Occipital lobe (tissue), 2 donors: ENCODE results near the gene PPP1R9A. TPM values are rescaled to one million over a fixed set of nuclear protein-coding genes. Genes with fewer than 3 reads are reported as not detected.

Experiments used
- DNase-seq: peaks from one replicate; lab custom pipeline; 2025; lab: John Stamatoyannopoulos, UW
- total RNA-seq: library from RNA; depleted of rRNA; stranded (reverse); fragments of >200 nt; gene quantifications from one replicate; pipeline ENCODE4 v1.2.3, GENCODE V29; 2014

The PPP1R9A gene
- total RNA-seq, 1 donor from 2014 or later: 115 TPM

DNA sequence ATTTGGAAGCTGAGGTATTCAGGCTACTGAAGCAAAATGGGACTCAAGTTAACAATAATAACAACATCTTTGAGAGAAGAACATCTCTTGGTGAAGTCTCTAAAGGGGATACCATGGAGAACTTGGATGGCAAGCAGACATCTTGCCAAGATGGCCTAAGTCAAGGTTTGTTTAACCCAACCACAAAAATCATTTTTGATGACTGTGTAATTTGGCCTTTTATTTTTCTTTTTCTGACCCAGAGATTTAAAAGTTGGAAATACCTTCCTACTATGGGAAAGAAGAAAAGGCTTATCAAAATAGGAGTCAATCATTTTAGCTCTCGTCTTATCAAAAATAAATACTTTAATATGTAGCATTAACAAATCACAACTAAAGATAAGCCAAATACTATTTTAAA is 344.6 kb downstream of the PPP1R9A start:
- DNase-seq: no peak

DNA sequence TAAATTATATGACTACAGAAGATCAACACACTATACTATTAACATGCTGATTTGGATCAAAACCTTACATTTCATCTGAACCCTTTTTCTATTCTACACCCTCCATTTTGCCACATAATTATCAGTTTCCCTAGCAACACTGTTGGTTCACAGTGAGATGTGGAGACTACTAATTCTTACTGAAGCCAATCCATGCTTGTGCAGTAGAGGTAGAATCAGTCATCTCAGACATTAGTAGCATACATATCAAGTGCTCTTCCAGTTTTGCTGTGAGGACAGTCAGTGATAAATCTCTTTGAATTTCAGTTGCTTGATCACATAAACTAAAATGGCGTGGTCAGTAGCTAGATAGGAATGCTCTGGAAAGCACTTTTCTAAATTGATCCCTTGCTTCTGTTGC is 346.6 kb downstream of the PPP1R9A start:
- no peak for DNase-seq

DNA sequence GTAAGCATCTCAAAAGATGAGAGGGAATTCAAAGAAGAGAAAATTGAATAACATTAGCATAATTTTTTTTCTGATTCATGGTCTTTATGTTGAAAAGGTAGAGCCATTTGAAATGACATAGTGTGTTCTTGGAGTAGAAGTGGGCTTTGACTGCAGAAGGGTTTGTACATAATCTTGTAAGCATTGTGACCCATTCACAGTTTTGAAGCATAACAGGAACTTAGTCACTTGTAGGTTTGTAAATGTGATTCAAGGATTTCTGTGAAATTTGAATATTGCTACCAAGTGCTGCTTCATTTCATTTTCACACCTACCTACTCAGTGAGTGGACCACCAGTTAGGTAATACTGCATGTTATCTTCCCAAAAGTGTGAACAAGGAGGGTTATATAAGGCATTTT is 348.3 kb downstream of the PPP1R9A start:
- no peak for DNase-seq

DNA sequence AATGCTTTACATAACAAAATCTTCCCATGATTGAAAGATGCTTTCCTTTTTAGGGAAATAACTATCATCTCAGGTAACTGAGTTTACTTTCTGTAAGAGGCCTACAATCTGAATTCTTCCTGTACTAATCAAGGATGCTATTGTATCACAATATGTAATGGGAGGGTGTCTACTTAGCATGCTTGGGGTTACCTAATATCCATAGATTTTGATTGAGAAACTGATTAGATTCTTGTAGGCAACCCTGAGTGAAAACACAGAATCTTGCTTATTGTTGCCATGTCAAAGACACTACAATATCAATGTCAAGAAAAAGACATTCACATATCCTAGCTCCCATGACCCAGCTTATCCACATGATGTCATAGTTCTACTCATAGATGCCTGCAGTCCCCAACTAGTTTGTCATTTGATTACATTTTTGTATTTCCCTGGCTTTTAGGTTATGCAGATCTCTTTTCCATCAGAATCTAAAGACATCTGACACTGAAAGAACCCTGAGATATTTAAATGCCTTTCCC is 354.6 kb downstream of the PPP1R9A start:
- DNase-seq: no peak

DNA sequence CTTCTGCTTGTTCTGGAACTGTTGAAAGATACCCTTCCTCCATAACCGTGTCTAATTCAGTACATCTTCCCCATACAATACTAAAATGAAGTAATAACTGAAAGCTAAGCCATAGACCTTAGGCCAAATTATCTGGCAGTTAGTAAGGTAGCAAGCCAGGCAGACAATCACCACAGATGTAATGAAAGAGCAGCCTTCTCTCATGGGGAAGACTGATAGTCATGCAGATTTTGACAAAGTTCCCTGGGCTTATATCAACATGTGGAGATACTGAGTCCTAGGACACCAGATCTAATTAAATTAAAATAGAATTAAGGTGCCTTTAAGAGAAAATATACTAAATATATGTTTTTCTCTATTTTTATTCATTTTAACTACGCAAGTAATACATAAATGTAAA is 355.5 kb downstream of the PPP1R9A start:
- DNase-seq: no peak

DNA sequence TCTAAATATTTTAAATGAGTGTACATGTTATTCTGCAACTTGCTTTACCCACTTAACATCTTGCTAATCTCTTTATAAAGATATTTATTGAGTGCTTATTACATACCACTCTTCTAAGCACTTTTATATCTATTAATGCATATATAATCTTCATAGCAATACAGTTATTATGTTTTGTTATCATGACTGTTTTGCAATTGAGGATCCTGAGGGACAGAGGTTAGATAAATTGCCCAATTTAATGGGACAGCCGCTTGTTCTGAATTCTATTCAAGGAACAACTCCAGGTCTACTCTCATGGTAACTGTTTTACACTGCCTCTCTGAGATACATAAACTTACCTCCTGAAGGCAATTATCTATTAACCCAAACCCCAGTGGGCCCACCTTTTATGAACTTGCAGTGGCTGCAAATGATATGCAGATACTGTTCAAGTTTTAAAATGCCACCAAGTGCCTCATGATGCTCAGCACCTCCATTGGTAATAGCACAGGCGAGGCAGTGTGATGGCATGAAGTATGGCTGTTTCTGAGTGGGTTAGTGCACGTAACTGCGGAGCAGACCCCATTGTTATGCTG is 356.5 kb downstream of the PPP1R9A start:
- DNase-seq: no peak

DNA sequence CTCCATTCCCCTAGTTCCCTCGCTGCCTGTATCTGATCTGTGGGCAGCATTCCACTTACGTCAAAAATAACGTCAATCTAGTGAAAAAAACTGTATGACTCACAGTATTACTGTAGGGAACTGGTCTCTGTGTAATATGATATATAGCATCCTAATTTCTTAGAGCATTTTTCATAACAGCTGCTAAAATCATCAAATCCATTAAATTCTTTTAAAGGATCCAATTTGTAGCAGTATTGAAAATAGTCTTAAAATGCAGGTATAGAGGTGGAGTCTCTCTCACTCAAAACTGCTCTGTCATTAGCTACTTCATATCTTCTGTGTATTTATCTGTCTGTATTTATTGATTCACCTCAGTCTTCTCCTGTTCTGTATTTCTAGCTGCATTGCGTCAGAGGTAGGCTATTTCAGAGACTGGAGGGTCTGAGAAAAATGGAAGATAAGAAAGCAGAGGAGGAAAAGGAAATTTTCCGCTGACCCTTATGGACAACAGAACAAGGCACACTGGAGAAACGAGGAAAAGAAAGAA is 357.0 kb downstream of the PPP1R9A start:
- no peak for DNase-seq

DNA sequence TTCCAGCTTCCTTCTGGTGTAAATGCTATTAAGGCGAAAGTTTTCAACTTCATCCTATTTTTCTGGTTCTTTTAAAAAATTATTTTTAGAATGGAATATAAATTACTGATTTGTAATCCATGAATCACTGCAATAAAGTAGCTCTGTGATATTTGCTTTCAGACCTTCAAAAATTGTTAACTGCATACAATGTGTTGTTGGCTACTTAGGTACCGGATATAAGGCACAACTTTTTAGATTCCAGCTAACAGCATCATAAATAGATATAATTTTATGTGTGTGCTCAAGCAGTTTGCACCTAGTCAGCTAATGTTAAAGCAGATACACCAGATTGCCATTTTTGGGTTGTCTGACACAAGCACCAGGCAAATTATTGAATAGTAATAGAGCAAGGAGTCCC is 358.2 kb downstream of the PPP1R9A start:
- DNase-seq: no peak

DNA sequence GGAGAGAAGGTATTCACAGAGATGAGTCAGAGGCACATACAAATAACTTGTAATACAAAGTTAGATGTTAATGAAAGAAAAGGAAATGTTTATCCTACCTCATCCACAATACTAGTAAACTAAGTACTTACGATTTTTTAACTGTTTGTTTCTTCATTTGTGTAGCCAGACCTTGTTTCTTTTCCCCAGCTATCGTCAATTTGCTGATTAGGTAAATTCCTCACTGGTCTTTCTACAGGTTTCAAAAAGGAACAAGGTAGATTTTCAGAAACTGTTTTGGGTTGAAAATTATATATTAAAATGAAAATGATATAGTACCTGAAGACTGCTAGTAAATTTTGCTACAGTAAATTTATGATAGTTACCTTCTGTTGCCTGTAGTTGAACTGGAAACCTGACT is 360.4 kb downstream of the PPP1R9A start:
- DNase-seq: no peak

DNA sequence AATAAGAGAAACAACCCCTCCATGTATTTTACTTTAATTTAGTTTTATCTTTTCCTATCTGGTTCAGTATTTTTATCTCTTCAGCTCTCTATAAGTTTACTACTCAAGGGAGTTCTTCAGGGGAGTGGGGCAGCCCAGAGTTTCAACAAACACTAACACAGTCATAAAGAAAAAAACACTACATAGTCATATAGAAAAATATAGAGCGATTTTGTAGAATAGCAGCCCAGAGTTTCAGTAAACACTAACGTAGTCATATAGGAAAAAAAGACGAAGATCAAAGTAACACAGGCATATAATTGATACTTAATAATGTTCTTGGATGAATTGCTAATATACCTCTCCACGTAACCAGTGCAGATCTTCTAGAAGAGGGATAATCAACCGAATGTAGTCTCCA is 362.2 kb downstream of the PPP1R9A start:
- DNase-seq: no peak

DNA sequence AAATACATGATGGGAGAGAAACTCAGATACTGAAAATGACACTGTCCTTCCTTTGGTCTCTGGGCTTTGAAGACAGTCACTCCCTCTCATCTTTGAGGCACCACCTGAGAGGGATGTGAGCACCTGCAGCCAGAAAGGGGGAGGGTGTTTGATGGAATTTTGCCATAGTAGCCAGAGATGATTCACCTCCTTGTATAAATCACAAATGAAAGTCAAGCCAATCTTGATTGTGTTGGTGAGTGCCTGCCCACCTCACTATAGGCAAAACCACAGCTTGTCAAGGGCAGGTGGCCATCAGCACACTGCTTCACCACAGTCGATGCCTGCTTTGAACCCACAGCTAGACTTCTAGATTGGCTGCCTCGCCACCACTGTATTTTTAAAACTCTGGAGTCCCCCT is 368.7 kb downstream of the PPP1R9A start:
- DNase-seq: no peak

DNA sequence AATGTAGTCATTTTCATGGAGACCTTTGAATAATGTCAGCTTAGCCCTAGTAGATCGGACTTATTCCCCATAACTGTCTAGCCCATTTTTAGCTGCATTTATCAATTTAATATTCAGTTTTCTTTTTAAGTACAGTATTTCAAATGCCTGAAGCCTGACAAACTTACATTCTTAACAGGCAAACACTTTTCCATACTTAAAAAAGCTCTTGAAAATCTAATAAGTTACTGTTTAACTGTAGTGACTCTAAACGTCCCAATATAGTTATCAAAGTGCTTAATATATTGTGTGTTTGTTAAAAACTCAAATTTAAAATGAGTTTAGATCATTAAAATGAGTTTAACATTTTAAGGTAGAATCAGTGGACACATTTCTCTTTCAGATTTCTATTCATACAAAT is 372.0 kb downstream of the PPP1R9A start:
- DNase-seq: no peak

DNA sequence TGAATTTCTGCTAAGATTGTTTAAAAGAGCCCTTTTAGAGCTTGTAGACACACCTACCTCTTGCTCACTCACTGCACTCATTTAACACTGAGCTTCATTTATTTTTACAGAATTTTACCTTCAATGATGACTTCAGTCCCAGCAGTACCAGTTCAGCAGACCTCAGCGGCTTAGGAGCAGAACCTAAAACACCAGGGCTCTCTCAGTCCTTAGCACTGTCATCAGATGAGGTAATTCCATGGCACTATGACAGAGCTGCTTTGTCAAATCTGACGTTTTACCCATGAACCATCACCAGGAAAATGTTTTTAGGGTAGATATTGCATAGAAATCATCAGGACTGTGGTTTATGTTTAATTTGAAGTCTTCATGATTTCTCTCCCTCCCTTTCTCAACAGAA is 378.7 kb downstream of the PPP1R9A start:
- DNase-seq: no peak

DNA sequence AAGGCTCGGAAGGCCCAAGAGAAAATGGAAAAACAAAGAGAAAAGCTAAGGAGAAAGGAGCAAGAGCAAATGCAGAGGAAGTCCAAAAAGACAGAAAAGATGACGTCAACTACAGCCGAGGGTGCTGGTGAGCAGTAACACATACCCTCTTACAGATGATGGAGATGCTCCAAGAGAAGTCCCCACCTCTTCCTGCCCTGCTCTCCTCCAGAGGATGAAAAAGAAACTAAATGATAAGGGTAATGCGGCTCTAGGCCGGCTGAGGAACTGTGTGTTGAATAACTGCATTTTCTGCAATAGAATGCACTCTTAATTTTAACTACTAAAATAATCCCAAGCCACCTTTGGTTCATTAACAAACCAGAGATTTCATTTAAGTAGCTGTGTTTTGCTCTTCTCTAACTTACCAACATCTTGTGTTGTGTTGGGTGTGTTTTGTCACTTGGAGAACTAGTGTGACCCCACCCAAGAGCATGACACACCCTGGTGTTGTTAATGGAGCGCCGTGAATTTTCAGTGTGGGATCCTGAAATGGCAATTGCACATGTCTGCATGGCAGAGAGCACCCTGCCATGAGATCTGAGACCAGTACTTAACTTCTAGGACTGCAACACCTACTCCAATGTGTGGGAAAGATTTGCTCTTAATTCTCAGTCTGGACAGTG is 382.9 kb downstream of the PPP1R9A start:
- DNase-seq: no peak

DNA sequence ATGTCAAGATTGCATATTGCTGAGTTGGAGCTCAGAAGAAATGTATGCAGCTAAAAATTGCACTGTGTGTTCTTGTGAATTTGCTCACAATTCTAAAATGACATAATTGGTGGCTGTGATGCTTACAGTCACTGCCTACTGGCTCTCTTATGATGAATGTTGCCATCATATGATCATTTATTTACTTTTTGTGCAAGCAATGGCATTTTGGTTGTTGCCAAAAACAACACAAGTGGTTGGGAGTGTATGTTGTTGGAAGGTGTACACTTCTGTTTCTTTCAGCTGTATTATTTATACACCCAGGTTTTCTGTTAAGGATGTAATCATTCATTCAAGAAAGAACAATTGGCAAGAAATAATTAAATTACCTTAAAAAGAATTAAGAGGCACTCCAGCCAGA is 388.0 kb downstream of the PPP1R9A start:
- DNase-seq: no peak

DNA sequence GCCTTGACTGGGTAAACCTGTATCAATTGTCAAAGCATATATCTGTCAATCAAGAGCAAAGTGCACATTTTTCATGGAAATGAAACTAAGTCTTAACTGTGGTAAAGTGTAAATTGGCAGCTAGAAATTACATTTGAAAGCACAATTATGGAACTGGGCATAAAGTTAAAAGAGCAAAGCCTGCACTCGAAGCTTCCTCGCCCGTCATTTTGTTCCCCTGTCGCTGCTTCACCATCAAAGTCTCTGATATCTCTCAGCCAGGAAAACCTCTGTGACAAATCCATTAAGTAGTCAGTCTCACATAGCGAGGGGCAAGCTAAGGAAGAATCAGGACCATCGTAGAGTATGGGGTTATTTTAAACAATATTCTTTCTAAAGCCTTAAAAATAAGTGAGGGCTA is 389.1 kb downstream of the PPP1R9A start:
- DNase-seq: no peak

DNA sequence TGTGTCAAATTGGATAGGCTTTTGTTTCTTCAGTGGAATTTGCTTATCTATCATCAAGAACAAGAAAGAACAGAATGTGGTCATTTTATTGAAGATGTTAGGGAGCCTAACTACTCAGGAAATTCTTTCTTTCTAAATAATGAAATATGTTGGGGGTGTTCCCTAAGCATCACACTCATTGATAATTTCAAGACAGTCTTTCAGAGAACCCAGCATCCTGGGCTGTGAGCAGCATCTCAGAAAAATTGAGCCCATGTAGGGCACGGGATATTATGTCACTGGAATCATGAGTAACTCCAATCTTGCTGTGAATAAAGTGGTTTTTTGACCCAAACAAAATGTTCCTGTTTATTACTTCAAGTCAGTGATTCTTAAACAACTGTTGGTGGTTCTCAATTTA is 389.6 kb downstream of the PPP1R9A start:
- DNase-seq: no peak

DNA sequence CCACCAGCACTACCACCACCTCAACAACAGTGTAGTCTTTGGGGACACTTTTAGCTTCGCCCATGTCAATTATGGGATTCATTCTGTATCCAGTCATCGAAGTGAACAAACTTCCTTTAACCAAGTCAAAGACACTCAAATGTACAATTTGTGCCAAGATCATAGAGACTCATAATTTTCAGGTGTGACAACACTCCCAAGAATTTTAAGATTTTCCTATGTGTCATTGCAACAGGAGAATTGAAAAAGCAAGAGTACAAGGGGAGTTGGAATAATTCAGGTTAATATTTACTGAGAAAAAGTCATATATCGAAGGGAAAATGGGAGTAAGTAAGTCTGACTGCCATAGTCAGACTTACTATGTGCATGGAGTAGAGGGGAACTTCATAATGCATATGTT is 390.7 kb downstream of the PPP1R9A start:
- DNase-seq: no peak

DNA sequence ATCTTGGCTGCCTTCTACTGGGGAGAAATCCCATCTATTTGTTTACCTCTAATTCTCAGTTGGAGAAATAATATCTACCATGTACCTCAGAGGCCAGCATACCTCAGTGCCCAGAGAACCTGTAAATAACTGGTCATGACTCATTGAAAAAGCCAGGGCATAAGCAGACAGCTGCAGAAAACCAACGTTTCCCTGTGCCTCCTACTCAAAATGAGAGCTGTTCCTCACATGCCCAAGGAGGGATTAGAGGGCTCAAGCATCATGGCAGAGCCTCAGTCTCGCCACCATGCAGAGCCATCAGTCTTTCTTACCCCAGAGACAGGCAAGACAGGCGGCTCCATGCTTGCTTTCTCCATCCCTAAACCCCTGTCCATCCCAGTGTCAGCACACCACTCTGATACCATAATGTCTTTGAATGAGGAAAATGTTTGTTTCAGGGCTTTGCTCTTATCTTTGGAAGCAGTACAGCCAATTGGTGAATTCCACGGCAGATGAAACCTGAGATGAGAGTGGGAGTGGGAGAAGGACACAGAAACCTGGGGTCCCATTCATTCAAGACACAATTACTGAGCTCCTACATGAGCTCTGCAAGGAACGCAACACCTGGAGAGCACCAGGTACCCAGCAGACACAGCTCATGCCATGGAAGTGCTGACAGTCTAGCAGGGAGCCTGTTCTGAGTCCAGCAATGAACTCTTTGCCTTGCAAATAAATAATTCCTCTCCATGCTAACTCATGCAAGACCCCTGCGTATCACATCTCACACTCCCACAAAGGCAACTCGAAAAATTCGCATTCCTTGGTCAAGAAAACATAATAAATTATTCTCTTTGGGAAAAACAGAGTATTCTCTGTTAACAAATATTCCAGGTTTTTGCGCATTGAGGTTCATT is 395.9 kb downstream of the PPP1R9A start:
- DNase-seq: no peak

DNA sequence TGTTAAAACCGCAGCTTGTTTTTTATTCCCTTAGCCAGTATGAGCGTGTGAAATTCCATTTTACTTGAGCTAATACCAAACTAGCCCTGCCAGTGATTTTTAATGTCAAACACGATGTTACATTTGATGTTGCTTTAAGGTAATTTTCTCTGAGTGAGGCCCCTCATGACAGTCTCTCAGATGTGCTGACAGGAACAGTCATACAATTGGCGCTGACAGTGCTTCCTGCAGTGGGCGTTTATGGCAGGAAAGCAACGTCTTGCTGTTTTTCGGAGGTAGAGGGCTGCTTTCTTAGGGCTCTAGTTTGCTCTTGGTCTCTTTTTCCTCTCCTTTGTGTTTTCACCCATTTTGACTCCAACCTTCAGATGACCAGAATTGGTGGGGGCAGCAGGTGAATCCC is 397.6 kb downstream of the PPP1R9A start:
- no peak for DNase-seq

DNA sequence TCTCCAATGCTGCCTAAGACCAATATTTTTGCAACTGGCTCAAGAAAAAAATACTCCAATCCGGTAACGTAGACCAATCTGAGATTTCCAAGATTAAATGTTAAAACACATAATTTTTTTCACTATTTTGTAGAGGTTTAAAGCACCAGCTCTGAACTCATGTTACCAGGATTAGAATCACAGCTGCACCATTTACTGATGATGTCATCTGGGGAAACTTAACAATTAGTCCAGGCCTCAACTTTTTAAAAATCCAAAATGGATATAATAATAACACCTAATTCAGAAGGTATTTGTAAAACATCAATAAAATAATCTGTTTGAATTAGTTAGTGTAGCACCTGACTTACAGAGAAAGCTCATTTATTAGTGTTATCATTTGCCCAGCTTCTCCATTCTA is 402.6 kb downstream of the PPP1R9A start:
- no peak for DNase-seq

DNA sequence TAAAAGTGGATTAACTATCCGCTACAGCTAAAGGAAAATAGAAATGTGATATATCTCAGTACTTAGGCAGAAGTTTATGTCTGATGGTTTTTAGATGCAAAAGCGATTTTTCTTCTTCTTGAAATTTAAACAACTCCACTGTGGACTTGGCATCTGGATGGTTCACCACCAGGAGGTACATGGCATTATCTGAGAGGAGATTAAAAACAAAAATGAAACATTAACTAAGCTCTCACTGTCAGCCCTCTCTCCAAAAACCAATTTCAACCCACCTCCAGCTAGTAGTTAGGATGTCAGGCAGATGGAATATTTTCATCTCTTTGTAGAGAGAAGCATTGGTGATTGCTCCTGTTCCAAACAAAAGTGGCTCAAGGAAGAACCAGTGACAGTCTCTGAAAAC is 404.0 kb downstream of the PPP1R9A start:
- DNase-seq: no peak
